Activated B cell treated with CpG ODN at 0.5 μM for 24 hours (primary cell): ENCODE data around the gene HDGFL3. TPM values are rescaled to one million over a fixed set of nuclear protein-coding genes. Genes with fewer than 3 reads are reported as not detected.

Experiments used
- ATAC-seq: fragments of 200-7000 bp; cut with Tn5 transposase; one replicate; pipeline ENCODE4 v1.10.0; 2021; ENCODE audit warnings: low read depth, mild to moderate bottlenecking, moderate library complexity
- CTCF ChIA-PET: fragments of 350-600 bp; sonication (Branson Sonifier 250); formaldehyde crosslinking; loops from one replicate; lab custom pipeline; 2021; ENCODE audit warnings: antibody characterized with exemption; lab: Charles Lee
- POLR2A ChIA-PET: fragments of 350-600 bp; sonication (Branson Sonifier 250); formaldehyde crosslinking; loops from one replicate; lab custom pipeline; 2021; ENCODE audit warnings: antibody characterized with exemption; lab: Charles Lee
- DNase-seq: peaks from one replicate; pipeline ENCODE4 v3.0.0; 2022
- H3K27ac Mint-ChIP-seq: one replicate; pipeline ENCODE4 v1.8.0; 2020; ENCODE audit warnings: mixed read lengths
- H3K27me3 Mint-ChIP-seq: one replicate; pipeline ENCODE4 v1.8.0; 2021; ENCODE audit warnings: mixed read lengths
- H3K36me3 Mint-ChIP-seq: one replicate; pipeline ENCODE4 v1.8.0; 2021; ENCODE audit warnings: low read depth, mixed read lengths
- H3K4me1 Mint-ChIP-seq: one replicate; pipeline ENCODE4 v1.8.0; 2021; ENCODE audit warnings: mixed read lengths
- H3K4me3 Mint-ChIP-seq: one replicate; pipeline ENCODE4 v1.8.0; 2020; ENCODE audit warnings: mild to moderate bottlenecking, mixed read lengths
- H3K9me3 Mint-ChIP-seq: one replicate; pipeline ENCODE4 v1.8.0; 2020; ENCODE audit warnings: mixed read lengths
- CTCF ChIP-seq: fragments of 200-600 bp; IDR thresholded peaks from one replicate; pipeline ENCODE4 v1.8.0; 2022; ENCODE audit warnings: antibody characterized with exemption, mild to moderate bottlenecking
- intact Hi-C: fragments of 100-400 bp; cut with micrococcal nuclease; formaldehyde crosslinking; loops from one replicate; pipeline ENCODE4 v1.15.1; 2024
- total RNA-seq: library from RNA; stranded (reverse); gene quantifications from 2 replicates; pipeline ENCODE4 v1.2.3, GENCODE V29; 2022

HDGFL3 gene
- total RNA-seq, 1 donor from 2014 or later = 1.8 TPM

GRCh38 chr15:83205725-83206324, 1.8 kb downstream of the HDGFL3 start:
- intact Hi-C loops = no loop called here
- Mint-ChIP-seq H3K9me3 (no peaks in the 10 kb centered on the region), H3K27ac (no peak overlapping the region), H3K36me3 (peaks cover 2% of the 10 kb centered on the region), H3K4me3 (peak overlapping the region; percentile 84), H3K27me3 (peaks cover 16% of the 10 kb centered on the region), H3K4me1 (peaks cover 7% of the 10 kb centered on the region)
- ATAC-seq = no peak
- no peak for TF ChIP-seq CTCF
- ChIA-PET CTCF (no interaction called here), POLR2A (no interaction called here)
- DNase-seq = no peak

- DNase-seq (no peak), ATAC-seq (no peak)
- POLR2A ChIA-PET = no interaction called here
- H3K36me3 Mint-ChIP-seq = peaks cover 2% of the 10 kb centered on the region
- H3K9me3 Mint-ChIP-seq = no peaks in the 10 kb centered on the region
- peaks cover 16% of the 10 kb centered on the region for H3K27me3 Mint-ChIP-seq
- intact Hi-C loops = no loop called here
- H3K4me3 Mint-ChIP-seq = no peak overlapping the region
- CTCF ChIA-PET = no interaction called here
- H3K4me1 Mint-ChIP-seq = peaks cover 7% of the 10 kb centered on the region
- H3K27ac Mint-ChIP-seq = no peak overlapping the region
- no peak for TF ChIP-seq CTCF
Measured at GRCh38 chr15:83204697-83205096, 2.9 kb downstream of the HDGFL3 start.

DNA sequence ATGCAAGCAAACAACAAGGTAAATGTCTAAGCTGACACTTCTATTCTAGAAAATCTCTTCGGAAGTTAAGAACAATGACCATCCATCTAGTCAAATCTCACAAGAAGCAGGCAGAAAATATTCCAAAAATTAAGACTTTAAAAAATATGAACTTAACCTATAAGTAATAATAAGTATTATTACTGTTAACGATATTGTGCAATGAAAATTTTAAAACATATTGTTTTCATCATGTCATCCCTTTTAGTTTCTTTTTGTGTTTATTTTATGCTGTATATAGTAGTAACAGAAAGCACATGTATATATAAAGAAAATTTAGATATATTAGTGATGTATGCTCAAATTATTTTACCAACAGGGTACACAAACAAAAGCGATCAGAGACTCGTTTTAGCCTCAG, 4.1 kb downstream of the HDGFL3 start:
- no peak for TF ChIP-seq CTCF
- no peak for ATAC-seq
- intact Hi-C loops = no loop called here
- Mint-ChIP-seq H3K27me3 (peaks cover 16% of the 10 kb centered on the region), H3K4me1 (peaks cover 7% of the 10 kb centered on the region), H3K36me3 (peaks cover 2% of the 10 kb centered on the region), H3K27ac (no peak overlapping the region), H3K4me3 (no peak overlapping the region), H3K9me3 (no peaks in the 10 kb centered on the region)
- no peak for DNase-seq
- ChIA-PET CTCF (no interaction called here), POLR2A (no interaction called here)

- TF ChIP-seq CTCF = no peak
- ATAC-seq (no peak), DNase-seq (no peak)
- H3K9me3 Mint-ChIP-seq = no peaks in the 10 kb centered on the region
- no peak overlapping the region for H3K27ac Mint-ChIP-seq
- intact Hi-C loops = no loop called here
- no peaks in the 10 kb centered on the region for H3K4me1 Mint-ChIP-seq
- H3K27me3 Mint-ChIP-seq = peaks cover 8% of the 10 kb centered on the region
- H3K36me3 Mint-ChIP-seq = no peaks in the 10 kb centered on the region
- POLR2A ChIA-PET = no interaction called here
- no peak overlapping the region for H3K4me3 Mint-ChIP-seq
- CTCF ChIA-PET = no interaction called here
Measured at GRCh38 chr15:83200589-83200988, 7.0 kb downstream of the HDGFL3 start.

DNA sequence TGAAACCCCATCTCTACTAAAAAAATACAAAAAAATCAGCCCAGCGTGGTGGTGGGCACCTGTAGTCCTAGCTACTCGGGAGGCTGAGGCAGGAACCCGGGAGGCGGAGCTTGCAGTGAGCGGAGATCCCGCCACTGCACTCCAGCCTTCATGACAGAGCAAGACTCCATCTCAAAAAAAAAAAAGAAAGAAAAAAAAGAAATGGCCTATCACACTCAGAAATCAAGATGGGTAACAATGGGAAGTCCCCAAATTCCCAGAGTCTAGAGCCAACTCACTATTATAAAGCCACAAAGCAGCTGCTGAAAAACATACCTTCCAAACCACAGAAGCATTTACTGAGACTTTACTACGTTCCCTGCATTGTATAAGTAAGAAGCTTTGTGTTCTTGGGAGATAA, 7.5 kb downstream of the HDGFL3 start:
- ChIA-PET CTCF (interaction anchor here (0.7 kb wide), 1 partner anchor 414 kb away, joined by 4 read pairs; no protein-coding TSS in a partner anchor), POLR2A (no interaction called here)
- H3K9me3 Mint-ChIP-seq = no peaks in the 10 kb centered on the region
- H3K4me3 Mint-ChIP-seq = no peak overlapping the region
- TF ChIP-seq CTCF = no peak
- no peaks in the 10 kb centered on the region for H3K4me1 Mint-ChIP-seq
- ATAC-seq (no peak), DNase-seq (no peak)
- intact Hi-C loops = no loop called here
- H3K27ac Mint-ChIP-seq = no peak overlapping the region
- no peaks in the 10 kb centered on the region for H3K36me3 Mint-ChIP-seq
- peaks cover 8% of the 10 kb centered on the region for H3K27me3 Mint-ChIP-seq
